ENCODE results near the gene SAMD1. TPM values are rescaled to one million over a fixed set of nuclear protein-coding genes. Genes with fewer than 3 reads are reported as not detected.
A peak's percentile ranks its signal among the peaks of the same experiment; 100 is the strongest.

The SAMD1 gene
- total and polyA plus RNA-seq, 11 donors, result 26.7 to 62.6 (median 38.3) TPM

- ATAC-seq (no peak), DNase-seq (no peak)
- WGBS, 4 donors, result 85 to 95% (median 87%) methylated on average over 5 of the region's 5 CpGs
- intact Hi-C loops (cut with DNase I), result loop anchor here in 1 of 10 donors (10.0 kb wide), 1 partner anchor 468 kb away; no protein-coding TSS in a partner anchor
- no peak for TF ChIP-seq POLR2A (IDR thresholded peaks at IDR 0.05)
- TF ChIP-seq CTCF (IDR thresholded peaks at IDR 0.05), result no peak
- H3K4me3 ChIP-seq, result no peak overlapping the region
- peaks cover 0 to 12% (median 2%) of the 10 kb centered on the region in 12 donors for H3K4me1 ChIP-seq
- no peaks in the 10 kb centered on the region for H3K9me3 ChIP-seq
- H3K27me3 ChIP-seq, result peaks cover 5 to 34% (median 28%) of the 10 kb centered on the region in 9 donors
- no peak overlapping the region for H3K27ac ChIP-seq
- no peaks in the 10 kb centered on the region for H3K36me3 ChIP-seq
Observed at GRCh38 chr19:14062558-14062855, 28.0 kb downstream of the SAMD1 start.

- Histone ChIP-seq H3K4me1 (peaks cover 0 to 17% (median 2%) of the 10 kb centered on the region in 12 donors), H3K4me3 (no peak within 1 kb of the TSS), H3K27me3 (peaks cover 5 to 34% (median 28%) of the 10 kb centered on the region in 9 donors), H3K27ac (no peak within 1 kb of the TSS), H3K36me3 (no peaks in the 10 kb centered on the region), H3K9me3 (no peaks in the 10 kb centered on the region)
- DNase-seq (no peak), ATAC-seq (peak in 1 of 4 donors; percentile 43)
- TF ChIP-seq POLR2A (IDR thresholded peaks at IDR 0.05), result no peak
- no peak for TF ChIP-seq CTCF (IDR thresholded peaks at IDR 0.05)
- intact Hi-C loops (cut with DNase I), result loop anchor here in 1 of 10 donors (10.0 kb wide), 1 partner anchor 467 kb away; no protein-coding TSS in a partner anchor
- 63 to 74% (median 71%) methylated on average over 16 to 19 of the region's 19 CpGs for WGBS, 4 donors
Observed at GRCh38 chr19:14061751-14062557, 28.6 kb downstream of the SAMD1 start, which contains the start of gene PALM3. Gene PALM3 (minus strand): TSS chr19:14062076. CDS start chr19:14061980, 96 bp downstream.

GRCh38 chr19:14061081-14061749, 29.3 kb downstream of the SAMD1 start:
- no peak for ATAC-seq
- no peak for TF ChIP-seq POLR2A (IDR thresholded peaks at IDR 0.05)
- TF ChIP-seq CTCF (IDR thresholded peaks at IDR 0.05), result no peak
- no peak overlapping the region for H3K4me3 ChIP-seq
- H3K4me1 ChIP-seq, result peaks cover 0 to 18% (median 2%) of the 10 kb centered on the region in 12 donors
- 46 to 55% (median 51%) methylated on average over 6 to 9 of the region's 9 CpGs for WGBS, 4 donors
- H3K27me3 ChIP-seq, result peaks cover 5 to 34% (median 28%) of the 10 kb centered on the region in 9 donors
- intact Hi-C loops (cut with DNase I), result loop anchor here in 1 of 10 donors (10.0 kb wide), 1 partner anchor 466 kb away; no protein-coding TSS in a partner anchor
- no peak overlapping the region for H3K27ac ChIP-seq
- no peaks in the 10 kb centered on the region for H3K9me3 ChIP-seq
- no peak for DNase-seq
- H3K36me3 ChIP-seq, result no peaks in the 10 kb centered on the region

GRCh38 chr19:14059652-14060155, 30.8 kb downstream of the SAMD1 start:
- no peak for TF ChIP-seq POLR2A (IDR thresholded peaks at IDR 0.05)
- H3K4me3 ChIP-seq, result no peak overlapping the region
- no peaks in the 10 kb centered on the region for H3K9me3 ChIP-seq
- DNase-seq (no peak), ATAC-seq (no peak)
- no peak overlapping the region for H3K27ac ChIP-seq
- H3K36me3 ChIP-seq, result no peaks in the 10 kb centered on the region
- intact Hi-C loops (cut with DNase I), result loop anchor here in 2 of 10 donors (10.0 kb wide), 2 partner anchors 175 to 465 kb away; no protein-coding TSS in a partner anchor
- peaks cover 0 to 18% (median 2%) of the 10 kb centered on the region in 12 donors for H3K4me1 ChIP-seq
- WGBS, 4 donors, result 45 to 64% (median 48%) methylated on average over 6 to 8 of the region's 8 CpGs
- H3K27me3 ChIP-seq, result peaks cover 5 to 34% (median 28%) of the 10 kb centered on the region in 9 donors
